H1 (cell line): ENCODE data around the gene ANK3. TPM values are rescaled to one million over a fixed set of nuclear protein-coding genes. Genes with fewer than 3 reads are reported as not detected.

Source experiments
- CTCF ChIA-PET: fragments of 300-600 bp; sonication (Branson Sonifier 250); formaldehyde crosslinking; loops from one replicate; lab custom pipeline; 2021; ENCODE audit not compliant: partially characterized antibody; lab: Charles Lee
- POLR2A ChIA-PET: fragments of 300-600 bp; sonication (Branson Sonifier 250); formaldehyde crosslinking; loops from one replicate; lab custom pipeline; 2021; ENCODE audit warnings: inconsistent platforms; ENCODE audit not compliant: partially characterized antibody; lab: Charles Lee
- DNase-seq, 2 experiments: peaks; one replicate each; pipeline versions ENCODE4 v3.0.0 to v3.0.0-alpha.2; 2010 to 2022; ENCODE audit warnings: low spot score in 2 of 2, low read depth in 1 of 2, mixed read lengths in 1 of 2
- FAIRE-seq: peaks from 2 replicates; lab custom pipeline; 2011; peaks lifted over from hg19 to GRCh38; lab: Jason Lieb, UNC
- H2AFZ ChIP-seq: 2 replicates; pipeline ENCODE4 v1.8.1; 2012; ENCODE audit warnings: low read length, inconsistent platforms
- H2AK5ac ChIP-seq: 2 replicates; pipeline ENCODE4 v1.6.1; 2013; ENCODE audit warnings: low read depth, low read length
- H2BK120ac ChIP-seq: replicated peaks from 2 replicates; pipeline ENCODE3; 2013; ENCODE audit warnings: low read depth, low read length, inconsistent platforms
- H2BK12ac ChIP-seq: 2 replicates; pipeline ENCODE4 v1.6.1; 2013; ENCODE audit warnings: low read depth, low read length
- H2BK15ac ChIP-seq: 2 replicates; pipeline ENCODE4 v1.6.1; 2013; ENCODE audit warnings: low read length
- H2BK20ac ChIP-seq: 2 replicates; pipeline ENCODE4 v1.6.1; 2013; ENCODE audit warnings: low read length
- H2BK5ac ChIP-seq: 2 replicates; pipeline ENCODE4 v1.6.1; 2013; ENCODE audit warnings: low read depth, low read length
- H3K14ac ChIP-seq: 2 replicates; pipeline ENCODE4 v1.6.1; 2013; ENCODE audit warnings: inconsistent platforms; ENCODE audit not compliant: insufficient read length
- H3K18ac ChIP-seq: 2 replicates; pipeline ENCODE4 v1.6.1; 2013; ENCODE audit warnings: low read length; ENCODE audit errors: extremely low read depth
- H3K23ac ChIP-seq: 2 replicates; pipeline ENCODE4 v1.6.1; 2013; ENCODE audit warnings: inconsistent platforms; ENCODE audit not compliant: insufficient read length
- H3K23me2 ChIP-seq: 2 replicates; pipeline ENCODE4 v1.6.1; 2013; ENCODE audit warnings: low read depth, low read length
- H3K27ac ChIP-seq: 2 replicates; pipeline ENCODE4 v1.6.1; 2011; ENCODE audit warnings: low read depth, low read length, inconsistent platforms
- H3K27me3 ChIP-seq, 4 experiments: replicated peaks in 1 of 4; 1 replicate in 1 of 4; 2 replicates in 3 of 4; pipeline versions ENCODE4 v1.6.1 to v1.8.1; 2011 to 2013; ENCODE audit warnings: low read length in 3 of 4, mild to moderate bottlenecking in 3 of 4, inconsistent platforms in 2 of 4, mixed read lengths in 2 of 4, moderate library complexity in 1 of 4; ENCODE audit not compliant: control insufficient read depth in 3 of 4, insufficient read depth in 3 of 4; ENCODE audit errors: extremely low read depth in 1 of 4
- H3K36me3 ChIP-seq, 4 experiments: 2 replicates each; pipeline versions ENCODE4 v1.6.1 to v1.8.1; 2011 to 2013; ENCODE audit warnings: mild to moderate bottlenecking in 4 of 4, low read length in 3 of 4, moderate library complexity in 2 of 4, control low read depth in 1 of 4, inconsistent platforms in 1 of 4; ENCODE audit not compliant: insufficient read depth in 4 of 4, control insufficient read depth in 2 of 4
- H3K4ac ChIP-seq: replicated peaks from 2 replicates; pipeline ENCODE3; 2013; ENCODE audit warnings: low read length, low read depth, mixed read lengths, inconsistent platforms; ENCODE audit not compliant: insufficient read length
- H3K4me1 ChIP-seq, 4 experiments: replicated peaks in 1 of 4; 1 replicate in 1 of 4; 2 replicates in 3 of 4; pipeline versions ENCODE4 v1.6.1 to v1.8.1; 2011 to 2013; ENCODE audit warnings: low read length in 3 of 4, inconsistent platforms in 2 of 4, mixed read lengths in 1 of 4; ENCODE audit not compliant: insufficient read depth in 4 of 4, control insufficient read depth in 3 of 4
- H3K4me2 ChIP-seq, 2 experiments: 2 replicates each; pipeline versions ENCODE4 v1.6.1 to v1.8.1; 2011 to 2013; ENCODE audit warnings: low read depth in 2 of 2, low read length in 2 of 2, control low read depth in 1 of 2, inconsistent platforms in 1 of 2, mild to moderate bottlenecking in 1 of 2; ENCODE audit not compliant: insufficient read depth in 1 of 2
- H3K4me3 ChIP-seq, 4 experiments: fragments of 200-600, 300-600 bp in 1 of 4; sonication (generic), shearing (Covaris generic), sonication (Bioruptor Twin) in 1 of 4; 2 replicates each; pipeline versions ENCODE4 v1.5.1 to v1.8.1; 2011 to 2016; ENCODE audit warnings: low read length in 4 of 4, low read depth in 3 of 4, control low read depth in 2 of 4, inconsistent platforms in 2 of 4, mild to moderate bottlenecking in 2 of 4, mixed read lengths in 1 of 4, moderate library complexity in 1 of 4; ENCODE audit not compliant: insufficient read depth in 2 of 4; ENCODE audit errors: extremely low read depth in 1 of 4
- H3K56ac ChIP-seq: replicated peaks from 2 replicates; pipeline ENCODE3; 2013; ENCODE audit warnings: low read depth, mild to moderate bottlenecking, mixed read lengths, low read length, inconsistent platforms; ENCODE audit not compliant: insufficient read length
- H3K79me1 ChIP-seq: 2 replicates; pipeline ENCODE4 v1.6.1; 2013; ENCODE audit warnings: low read depth, low read length, control low read depth
- H3K79me2 ChIP-seq, 2 experiments: 2 replicates each; pipeline versions ENCODE4 v1.6.1 to v1.8.1; 2012 to 2013; ENCODE audit warnings: low read length in 2 of 2, mild to moderate bottlenecking in 2 of 2, inconsistent platforms in 1 of 2; ENCODE audit not compliant: insufficient read depth in 2 of 2, control insufficient read depth in 1 of 2
- H3K9ac ChIP-seq, 4 experiments: replicated peaks in 1 of 4; 1 replicate in 1 of 4; 2 replicates in 3 of 4; pipeline versions ENCODE4 v1.6.1 to v1.8.1; 2011 to 2013; ENCODE audit warnings: low read depth in 3 of 4, low read length in 3 of 4, control low read depth in 2 of 4, mild to moderate bottlenecking in 2 of 4, moderate library complexity in 2 of 4, inconsistent platforms in 1 of 4; ENCODE audit errors: extremely low read depth in 1 of 4
- H3K9me3 ChIP-seq, 2 experiments: 2 replicates each; pipeline versions ENCODE4 v1.6.1 to v1.8.1; 2012 to 2013; ENCODE audit warnings: mild to moderate bottlenecking in 2 of 2, moderate library complexity in 2 of 2, control low read depth in 1 of 2, inconsistent platforms in 1 of 2, low read depth in 1 of 2, low read length in 1 of 2, mixed read lengths in 1 of 2; ENCODE audit not compliant: insufficient read depth in 2 of 2
- H4K20me1 ChIP-seq, 2 experiments: replicated peaks in 1 of 2; 2 replicates each; pipeline versions ENCODE3 to v1.8.1; 2011 to 2013; ENCODE audit warnings: inconsistent platforms in 2 of 2, low read length in 2 of 2, mild to moderate bottlenecking in 1 of 2; ENCODE audit not compliant: insufficient read depth in 2 of 2, control insufficient read depth in 1 of 2
- H4K5ac ChIP-seq: 2 replicates; pipeline ENCODE4 v1.6.1; 2013; ENCODE audit warnings: low read length, low read depth, mixed read lengths, inconsistent platforms; ENCODE audit not compliant: insufficient read length
- H4K8ac ChIP-seq: 2 replicates; pipeline ENCODE4 v1.8.0; 2013; ENCODE audit warnings: mild to moderate bottlenecking, moderate library complexity, low read length, inconsistent platforms; ENCODE audit not compliant: insufficient read depth; ENCODE audit errors: extremely low read depth
- H4K91ac ChIP-seq: replicated peaks from 2 replicates; pipeline ENCODE3; 2013; ENCODE audit warnings: low read length, mixed read lengths, inconsistent platforms; ENCODE audit not compliant: insufficient read length
- BCL11A ChIP-seq, 2 experiments: IDR thresholded peaks; one replicate each; pipeline ENCODE4 v1.6.1; 2011; ENCODE audit warnings: low read depth in 2 of 2, low read length in 2 of 2, mild to moderate bottlenecking in 2 of 2
- CBX5 ChIP-seq: fragments of 300-800, 300-1000 bp; sonication (generic); IDR thresholded peaks from 2 replicates; pipeline ENCODE4 v1.7.1; 2016; ENCODE audit warnings: antibody characterized with exemption, low read length, low read depth
- CREB1 ChIP-seq: IDR thresholded peaks from 2 replicates; pipeline ENCODE4 v1.6.1; 2012; ENCODE audit warnings: inconsistent platforms
- GTF2F1 ChIP-seq: IDR thresholded peaks from 2 replicates; pipeline ENCODE4 v1.6.1; 2012; ENCODE audit warnings: low read depth, low read length, improper control_type of control experiment, borderline replicate concordance
- MAFK ChIP-seq: IDR thresholded peaks from 2 replicates; pipeline ENCODE4 v1.6.1; 2012; ENCODE audit warnings: low read depth, mild to moderate bottlenecking, improper control_type of control experiment, low read length
- MAX ChIP-seq: IDR thresholded peaks from 2 replicates; pipeline ENCODE4 v1.6.1; 2012; ENCODE audit warnings: inconsistent platforms
- PHF8 ChIP-seq: fragments of 200-600 bp; sonication (generic); conservative IDR thresholded peaks from 2 replicates; pipeline ENCODE4 v1.7.1; 2012; ENCODE audit warnings: low read depth, mild to moderate bottlenecking, inconsistent platforms, low read length, moderate library complexity
- RXRA ChIP-seq: IDR thresholded peaks from 2 replicates; pipeline ENCODE4 v1.6.1; 2011; ENCODE audit warnings: low read depth, mild to moderate bottlenecking, low read length, moderate library complexity; ENCODE audit not compliant: insufficient read depth
- SIN3A ChIP-seq, 2 experiments: IDR thresholded peaks in 1 of 2; conservative IDR thresholded peaks in 1 of 2; 2 replicates each; pipeline ENCODE4 v1.6.1; 2011 to 2012; ENCODE audit warnings: low read length in 2 of 2, improper control_type of control experiment in 1 of 2, low read depth in 1 of 2, mild to moderate bottlenecking in 1 of 2
- SP4 ChIP-seq: IDR thresholded peaks from 2 replicates; pipeline ENCODE4 v1.6.1; 2012; ENCODE audit warnings: low read length, inconsistent platforms
- TAF1 ChIP-seq: IDR thresholded peaks from 2 replicates; pipeline ENCODE4 v1.6.1; 2011; ENCODE audit warnings: mild to moderate bottlenecking, low read depth, low read length
- ZNF274 ChIP-seq: IDR thresholded peaks from 2 replicates; pipeline ENCODE4 v1.7.0; 2012; ENCODE audit warnings: low read length, borderline replicate concordance; ENCODE audit errors: extremely low read depth
- WGBS, 2 experiments: shearing (Covaris generic) in 1 of 2; methylation state at CpG; one replicate each; pipeline versions ENCODE4 v1.1.6 to v1.1.7; 2013 to 2015; ENCODE audit warnings: low lambda C conversion rate in 2 of 2, mixed read lengths in 2 of 2, inconsistent platforms in 1 of 2, low coverage in 1 of 2, missing lambda C conversion rate in 1 of 2; ENCODE audit not compliant: insufficient replicate concordance in 2 of 2, insufficient coverage in 1 of 2, insufficient read length in 1 of 2; ENCODE audit errors: extremely low coverage in 1 of 2, missing lambda C conversion rate in 1 of 2; 5-methylcytosine and 5-hydroxymethylcytosine counted together
- polyA plus RNA-seq, 7 experiments: library from polyadenylated mRNA; depleted of rRNA in 3 of 7; stranded (reverse) in 5 of 7; unstranded in 2 of 7; fragments of >200 nt in 5 of 7; fragments of 200-250 nt in 2 of 7; gene quantifications; 1 replicate in 5 of 7; 2 replicates in 1 of 7; 4 replicates in 1 of 7; pipeline versions ENCODE4 v1.2.1 to v1.2.3, GENCODE V29; 2011 to 2013; ENCODE audit warnings: missing spikeins in 2 of 7, mixed read lengths in 2 of 7
- total RNA-seq: library from RNA; stranded (reverse); fragmentation: NEBNext Ultra II Directional; extraction: Animal tissue kit (Norgen Biotek cat#: 25700); gene quantifications from 2 replicates; pipeline ENCODE4 v1.2.1, GENCODE V29; 2021

ANK3 gene
- total and polyA plus RNA-seq, 2 of the 8 experiments (the other 6 are each of a cell fraction or from before 2014, with no cell fraction given), result 18.1 to 67.9 TPM

GRCh38 chr10:60413306-60414012 is 23.8 kb upstream of the ANK3 start:
- Histone ChIP-seq H3K18ac (no peak overlapping the region), H3K27me3 (peaks cover 0 to 7% (median under 1%) of the 10 kb centered on the region in 4 experiments; a peak in 3 of 7 replicates), H2AFZ (no peak overlapping the region), H3K27ac (no peak overlapping the region), H3K9me3 (no peaks in the 10 kb centered on the region), H4K91ac (no peak overlapping the region), H3K14ac (no peak overlapping the region), H2BK12ac (no peak overlapping the region), H3K36me3 (no peaks in the 10 kb centered on the region), H3K79me1 (no peaks in the 10 kb centered on the region), H3K56ac (no peak overlapping the region), H3K4me3 (no peak overlapping the region), H3K4me1 (peaks cover 0 to 6% (median 0%) of the 10 kb centered on the region in 4 experiments; a peak in 1 of 7 replicates), H3K79me2 (no peaks in the 10 kb centered on the region), H3K9ac (no peak overlapping the region), H3K4me2 (no peak overlapping the region), H4K8ac (no peak overlapping the region), H2AK5ac (no peak overlapping the region), H3K4ac (no peak overlapping the region), H3K23ac (no peak overlapping the region), H3K23me2 (no peaks in the 10 kb centered on the region), H4K20me1 (no peaks in the 10 kb centered on the region), H4K5ac (no peak overlapping the region), H2BK120ac (no peak overlapping the region), H2BK15ac (no peak overlapping the region), H2BK5ac (no peak overlapping the region), H2BK20ac (no peak overlapping the region)
- WGBS, 2 experiments, result 79% methylated on average over 2 of the region's 2 CpGs; no CpG with 5 or more reads in 1 of the 2 experiments
- DNase-seq, result no peak
- POLR2A ChIA-PET, result interaction anchor here (0.7 kb wide), 1 partner anchor 14 kb away, joined by 3 read pairs; no protein-coding TSS in a partner anchor
- CTCF ChIA-PET, result interaction anchor here (1.7 kb wide), 1 partner anchor 13 kb away, joined by 4 read pairs; no protein-coding TSS in a partner anchor
- TF ChIP-seq TAF1 (no peak), MAFK (no peak), ZNF274 (no peak), SP4 (no peak), MAX (no peak), PHF8 (no peak), CREB1 (no peak), RXRA (no peak), GTF2F1 (no peak), SIN3A (conservative IDR thresholded peaks at IDR 0.05 in 1 of 2, IDR thresholded peaks at IDR 0.05 in 1 of 2; ENCODE audit: low read depth in 1 of 2, low read length in 2 of 2) (no peak), BCL11A (IDR thresholded peaks at IDR 0.05; ENCODE audit: low read depth in 2 of 2, low read length in 2 of 2) (no peak), CBX5 (no peak)
- no peak for FAIRE-seq
